Tibial artery (tissue), 4 donors: ENCODE measurements around the gene ASB5.
"Not testable (repeated sequence)": the region's sequence is repeated elsewhere in the genome, so short reads cannot be mapped to it uniquely, and the experiment has no call there.

ENCODE experiments used
- DNase-seq, 2 donors: peaks; one replicate each; pipeline ENCODE4 v3.0.0-alpha.2; 2019
- H3K27ac ChIP-seq, 2 donors: fragments of 200-600 bp; sonication (generic) in 1 of 2; 1 replicate in 1 of 2; 2 replicates in 1 of 2; pipeline ENCODE4 v1.5.1; 2018 to 2019; ENCODE audit warnings: mild to moderate bottlenecking in 1 of 2
- H3K27me3 ChIP-seq, 2 donors: fragments of 200-600 bp; sonication (generic) in 1 of 2; one replicate each; pipeline versions ENCODE4 v1.5.1 to v1.6.0; 2016 to 2019
- H3K36me3 ChIP-seq, 3 donors: fragments of 200-600 bp; sonication (generic) in 2 of 3; one replicate each; pipeline ENCODE4 v1.5.1; 2016 to 2019; ENCODE audit warnings: mild to moderate bottlenecking in 2 of 3
- H3K4me1 ChIP-seq, 4 donors: fragments of 200-600 bp; sonication (generic) in 2 of 4; 1 replicate in 3 of 4; 2 replicates in 1 of 4; pipeline ENCODE4 v1.5.1; 2016 to 2019
- H3K4me3 ChIP-seq, 2 donors: fragments of 200-600 bp; sonication (generic) in 1 of 2; 1 replicate in 1 of 2; 2 replicates in 1 of 2; pipeline ENCODE4 v1.5.1; 2018 to 2019; ENCODE audit warnings: mild to moderate bottlenecking in 2 of 2
- H3K9me3 ChIP-seq, 3 donors: fragments of 200-600 bp; sonication (generic) in 1 of 3; one replicate each; pipeline ENCODE4 v1.5.1; 2016 to 2019
- intact Hi-C: fragments of 100-400 bp; cut with DNase I; formaldehyde crosslinking; loops from one replicate; pipeline ENCODE4 v1.15.0; 2023; ENCODE audit warnings: low total_unique reads
- TF ChIP-seq, protein P1 (sequence below), 2 experiments: fragments of 200-600 bp in 1 of 2; fragments of 450-650 bp in 1 of 2; IDR thresholded peaks; one replicate each; pipeline ENCODE4 v1.5.1; 2017 to 2019; ENCODE audit warnings: antibody characterized with exemption in 2 of 2, mild to moderate bottlenecking in 1 of 2, moderate library complexity in 1 of 2

Gene ASB5

DNA sequence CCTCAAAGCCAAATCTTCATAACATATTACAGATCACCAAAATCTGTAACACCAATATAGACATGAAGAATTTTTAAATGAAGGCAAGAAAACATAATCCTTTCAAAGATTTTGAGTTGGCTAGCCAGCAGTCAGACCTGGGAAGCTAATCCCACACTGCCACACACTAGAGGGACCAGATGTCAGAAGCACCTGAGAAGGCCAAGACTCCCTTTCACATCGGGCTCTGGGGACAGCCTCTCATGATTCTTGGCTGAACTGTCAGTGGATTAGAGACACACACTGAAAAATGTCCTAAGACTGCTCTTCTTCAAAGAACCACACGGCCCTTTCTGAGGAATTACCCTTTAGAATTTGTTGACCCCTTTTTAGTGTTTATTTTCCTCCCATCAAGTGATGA is 45.5 kb downstream of the ASB5 start:
- no peak for DNase-seq
- Histone ChIP-seq H3K4me3 (no peak overlapping the region), H3K36me3 (no peaks in the 10 kb centered on the region), H3K27ac (no peak overlapping the region), H3K27me3 (no peaks in the 10 kb centered on the region), H3K9me3 (no peaks in the 10 kb centered on the region), H3K4me1 (no peaks in the 10 kb centered on the region)
- intact Hi-C loops, result no loop called here
- TF ChIP-seq, protein P1, sequence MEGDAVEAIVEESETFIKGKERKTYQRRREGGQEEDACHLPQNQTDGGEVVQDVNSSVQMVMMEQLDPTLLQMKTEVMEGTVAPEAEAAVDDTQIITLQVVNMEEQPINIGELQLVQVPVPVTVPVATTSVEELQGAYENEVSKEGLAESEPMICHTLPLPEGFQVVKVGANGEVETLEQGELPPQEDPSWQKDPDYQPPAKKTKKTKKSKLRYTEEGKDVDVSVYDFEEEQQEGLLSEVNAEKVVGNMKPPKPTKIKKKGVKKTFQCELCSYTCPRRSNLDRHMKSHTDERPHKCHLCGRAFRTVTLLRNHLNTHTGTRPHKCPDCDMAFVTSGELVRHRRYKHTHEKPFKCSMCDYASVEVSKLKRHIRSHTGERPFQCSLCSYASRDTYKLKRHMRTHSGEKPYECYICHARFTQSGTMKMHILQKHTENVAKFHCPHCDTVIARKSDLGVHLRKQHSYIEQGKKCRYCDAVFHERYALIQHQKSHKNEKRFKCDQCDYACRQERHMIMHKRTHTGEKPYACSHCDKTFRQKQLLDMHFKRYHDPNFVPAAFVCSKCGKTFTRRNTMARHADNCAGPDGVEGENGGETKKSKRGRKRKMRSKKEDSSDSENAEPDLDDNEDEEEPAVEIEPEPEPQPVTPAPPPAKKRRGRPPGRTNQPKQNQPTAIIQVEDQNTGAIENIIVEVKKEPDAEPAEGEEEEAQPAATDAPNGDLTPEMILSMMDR (IDR thresholded peaks at IDR 0.05), result no peak

DNA sequence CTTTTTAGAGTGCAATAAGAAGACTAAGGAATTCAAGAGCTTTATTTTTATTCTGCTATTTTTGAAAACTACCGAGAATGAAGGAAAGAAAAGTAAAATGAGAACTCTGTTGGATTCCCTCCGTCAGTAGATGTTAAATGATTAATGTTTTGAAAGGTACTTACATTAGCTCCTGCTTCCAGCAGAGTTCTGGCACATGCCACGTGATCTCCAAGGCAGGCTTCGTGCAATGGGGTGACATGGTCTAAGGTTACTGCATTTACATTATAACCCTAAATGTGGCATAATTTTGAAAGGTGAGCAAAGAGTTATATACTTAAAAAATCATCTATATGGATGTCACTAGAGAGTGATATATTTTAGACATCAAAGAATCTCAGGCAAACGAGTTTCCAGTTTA is 46.9 kb downstream of the ASB5 start:
- Histone ChIP-seq H3K9me3 (no peaks in the 10 kb centered on the region), H3K27me3 (no peaks in the 10 kb centered on the region), H3K4me3 (no peak overlapping the region), H3K36me3 (no peaks in the 10 kb centered on the region), H3K4me1 (no peaks in the 10 kb centered on the region), H3K27ac (no peak overlapping the region)
- intact Hi-C loops, result no loop called here
- DNase-seq, result no peak
- TF ChIP-seq, protein P1 (IDR thresholded peaks at IDR 0.05), result no peak

DNA sequence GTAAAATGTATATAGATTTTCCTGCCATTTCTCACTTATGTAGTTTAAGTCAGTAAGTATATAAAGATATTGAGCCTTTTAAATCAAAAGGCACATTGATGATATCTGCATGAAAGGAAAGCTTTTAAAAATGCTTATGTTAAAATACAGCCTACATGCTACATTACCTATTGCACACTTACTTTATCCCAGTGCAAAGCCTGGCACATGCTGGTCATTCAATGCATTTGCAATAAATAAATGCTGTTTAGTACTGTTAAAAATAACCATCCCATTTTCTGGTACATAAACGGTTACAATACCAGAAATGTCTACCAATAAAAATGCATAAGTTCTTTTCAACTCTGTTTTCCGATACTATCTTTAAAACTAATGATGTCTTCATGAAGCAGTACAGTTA is 51.5 kb downstream of the ASB5 start:
- H3K27ac ChIP-seq, result no peak overlapping the region

DNA sequence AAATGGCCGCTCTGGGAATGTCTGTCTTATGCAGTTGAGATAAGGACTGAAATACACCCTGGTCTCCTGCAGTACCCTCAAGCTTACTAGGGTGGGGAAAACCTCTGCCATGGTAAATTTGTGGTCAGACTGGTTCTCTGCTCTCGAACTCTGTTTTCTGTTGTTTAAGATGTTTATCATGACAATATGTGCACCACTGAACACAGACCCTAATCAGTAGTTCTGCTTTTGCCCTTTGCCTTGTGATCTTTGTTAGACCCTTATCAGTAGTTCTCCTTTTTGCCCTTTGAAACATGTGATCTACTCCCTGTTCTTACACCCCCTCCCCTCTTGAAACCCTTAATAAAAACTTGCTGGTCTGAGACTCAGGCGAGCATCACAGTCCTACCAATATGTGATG is 56.7 kb downstream of the ASB5 start:
- H3K4me1 ChIP-seq, DNase-seq, H3K27me3 ChIP-seq, H3K4me3 ChIP-seq, intact Hi-C loops, H3K36me3 ChIP-seq, H3K27ac ChIP-seq, H3K9me3 ChIP-seq: not testable (repeated sequence)

More for the DNA sequence above, 51.5 kb downstream of the ASB5 start:
- Histone ChIP-seq H3K4me1 (no peaks in the 10 kb centered on the region), H3K27me3 (no peaks in the 10 kb centered on the region), H3K9me3 (no peaks in the 10 kb centered on the region), H3K4me3 (no peak overlapping the region), H3K36me3 (no peaks in the 10 kb centered on the region)
- intact Hi-C loops, result no loop called here
- DNase-seq, result no peak
- TF ChIP-seq, protein P1 (IDR thresholded peaks at IDR 0.05), result no peak

DNA sequence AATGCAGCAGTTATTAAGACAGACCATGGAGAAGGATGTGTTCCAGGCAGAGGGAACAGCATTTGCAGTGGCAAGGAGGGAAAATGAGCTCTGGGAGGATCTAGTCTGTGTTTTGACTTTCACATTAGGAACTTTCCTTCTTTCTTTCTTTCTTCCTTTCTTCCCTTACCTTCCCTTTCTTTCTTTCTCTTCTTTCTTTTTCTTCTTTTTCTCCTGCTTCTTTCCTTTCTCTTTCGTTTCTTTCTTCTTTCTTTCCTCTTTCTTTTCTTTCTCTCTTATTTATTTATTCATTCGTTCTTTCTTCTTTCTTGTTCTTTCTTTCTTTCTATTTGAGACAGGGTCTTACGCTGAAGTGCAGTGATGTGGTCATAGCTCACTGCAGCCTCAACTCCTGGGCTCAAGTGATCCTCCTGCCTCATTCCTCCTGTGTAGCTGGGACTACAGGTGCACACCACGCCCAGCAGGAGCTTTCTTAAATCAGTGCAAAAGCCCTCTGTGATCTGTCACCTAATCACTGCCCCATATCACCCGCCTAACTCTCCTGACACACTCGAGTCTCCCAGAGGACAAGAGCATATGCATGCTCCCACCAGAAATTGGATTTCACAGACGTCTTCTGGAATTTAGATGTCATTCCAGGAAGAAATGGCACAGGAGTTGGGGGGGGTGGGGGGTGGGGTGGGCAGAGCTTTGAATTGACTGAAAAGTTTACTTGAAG is 58.3 kb downstream of the ASB5 start:
- intact Hi-C loops, result no loop called here
- Histone ChIP-seq H3K4me1 (no peaks in the 10 kb centered on the region), H3K27me3 (no peaks in the 10 kb centered on the region), H3K9me3 (no peaks in the 10 kb centered on the region), H3K27ac (no peak overlapping the region), H3K36me3 (no peaks in the 10 kb centered on the region), H3K4me3 (no peak overlapping the region)
- TF ChIP-seq, protein P1 (IDR thresholded peaks at IDR 0.05), result no peak
- DNase-seq, result no peak

DNA sequence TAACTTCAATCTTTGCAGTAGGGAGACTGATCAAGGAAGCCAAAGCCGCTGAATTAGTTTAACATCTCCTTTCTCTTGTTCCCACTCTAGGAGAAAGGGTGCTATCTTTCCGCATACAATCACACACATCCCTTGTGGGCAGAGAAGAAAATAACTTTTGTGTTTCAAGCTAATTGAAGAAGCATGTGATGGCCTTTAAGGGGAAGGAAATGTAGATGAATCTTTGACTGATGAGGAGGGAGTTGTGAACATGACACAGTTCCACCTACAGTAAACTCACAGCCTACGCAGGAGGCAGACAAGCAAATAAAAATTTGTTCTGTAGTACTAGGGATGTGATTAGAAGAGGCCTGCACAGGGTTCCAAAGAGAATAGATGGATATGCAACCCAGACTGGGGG is 58.9 kb downstream of the ASB5 start:
- Histone ChIP-seq H3K27me3 (no peaks in the 10 kb centered on the region), H3K36me3 (no peaks in the 10 kb centered on the region), H3K4me3 (no peak overlapping the region), H3K27ac (no peak overlapping the region), H3K4me1 (no peaks in the 10 kb centered on the region), H3K9me3 (no peaks in the 10 kb centered on the region)
- intact Hi-C loops, result no loop called here
- TF ChIP-seq, protein P1 (IDR thresholded peaks at IDR 0.05), result no peak
- no peak for DNase-seq
